Measurements from ENCODE around the gene GRPEL1. TPM values are rescaled to one million over a fixed set of nuclear protein-coding genes. Genes with fewer than 3 reads are reported as not detected.
A peak's percentile ranks its signal among the peaks of the same experiment; 100 is the strongest.

The GRPEL1 gene
- total and polyA plus RNA-seq, 11 donors: 38.6 to 70.8 (median 55.4) TPM

DNA sequence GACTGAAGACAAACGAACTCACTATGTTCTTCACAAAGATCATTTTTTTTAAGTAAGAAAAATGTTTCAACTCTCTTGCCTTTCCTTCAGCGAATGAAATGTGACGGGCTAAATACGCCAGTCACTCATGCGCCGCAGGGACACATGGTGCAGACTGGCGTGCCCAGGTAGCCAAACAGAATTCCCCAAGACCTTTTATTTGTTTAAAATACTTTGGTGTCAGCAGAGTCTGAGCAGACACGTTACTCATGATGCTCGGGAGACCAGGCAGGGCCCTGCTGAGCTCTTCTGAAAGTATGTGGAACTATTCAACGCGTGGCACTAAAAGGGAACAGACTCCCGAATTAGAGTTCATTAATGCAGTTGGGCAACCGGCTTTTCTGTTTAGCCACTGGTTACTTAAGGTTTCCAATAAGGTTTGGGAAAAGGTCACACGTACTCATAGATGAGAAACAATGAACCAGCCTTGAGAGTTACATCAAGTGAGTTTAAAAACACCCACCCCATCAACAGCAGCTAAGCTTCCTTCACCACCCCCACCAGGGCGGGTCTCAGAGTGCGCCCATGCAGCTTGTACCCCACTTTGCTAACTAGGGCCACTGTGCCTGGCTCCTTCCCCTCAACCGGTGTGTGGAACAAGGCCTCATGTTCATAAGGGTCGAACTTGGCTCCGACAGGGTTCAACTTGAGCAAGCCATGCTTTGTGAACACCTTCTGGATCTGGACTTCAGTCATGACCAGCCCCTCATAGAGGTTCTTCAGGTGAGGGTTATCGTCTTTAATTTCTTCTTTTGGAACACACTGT lies 7.3 kb downstream of the GRPEL1 start:
- WGBS, 4 donors: 92 to 95% (median 92%) methylated on average over 20 of the region's 20 CpGs
- intact Hi-C loops (cut with DNase I): no loop called here
- Histone ChIP-seq H3K27ac (no peak overlapping the region), H3K27me3 (no peaks in the 10 kb centered on the region), H3K36me3 (peaks cover 0 to 92% (median 80%) of the 10 kb centered on the region in 9 donors), H3K9me3 (no peaks in the 10 kb centered on the region), H3K4me1 (peaks cover 0 to 35% (median 1%) of the 10 kb centered on the region in 12 donors), H3K4me3 (no peak overlapping the region)
- peak in 2 of 4 donors; percentile 8 to 42 for ATAC-seq
- TF ChIP-seq, protein P1, sequence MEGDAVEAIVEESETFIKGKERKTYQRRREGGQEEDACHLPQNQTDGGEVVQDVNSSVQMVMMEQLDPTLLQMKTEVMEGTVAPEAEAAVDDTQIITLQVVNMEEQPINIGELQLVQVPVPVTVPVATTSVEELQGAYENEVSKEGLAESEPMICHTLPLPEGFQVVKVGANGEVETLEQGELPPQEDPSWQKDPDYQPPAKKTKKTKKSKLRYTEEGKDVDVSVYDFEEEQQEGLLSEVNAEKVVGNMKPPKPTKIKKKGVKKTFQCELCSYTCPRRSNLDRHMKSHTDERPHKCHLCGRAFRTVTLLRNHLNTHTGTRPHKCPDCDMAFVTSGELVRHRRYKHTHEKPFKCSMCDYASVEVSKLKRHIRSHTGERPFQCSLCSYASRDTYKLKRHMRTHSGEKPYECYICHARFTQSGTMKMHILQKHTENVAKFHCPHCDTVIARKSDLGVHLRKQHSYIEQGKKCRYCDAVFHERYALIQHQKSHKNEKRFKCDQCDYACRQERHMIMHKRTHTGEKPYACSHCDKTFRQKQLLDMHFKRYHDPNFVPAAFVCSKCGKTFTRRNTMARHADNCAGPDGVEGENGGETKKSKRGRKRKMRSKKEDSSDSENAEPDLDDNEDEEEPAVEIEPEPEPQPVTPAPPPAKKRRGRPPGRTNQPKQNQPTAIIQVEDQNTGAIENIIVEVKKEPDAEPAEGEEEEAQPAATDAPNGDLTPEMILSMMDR (IDR thresholded peaks at IDR 0.05): no peak
- peak in 1 of 5 donors; percentile 22 for DNase-seq

DNA sequence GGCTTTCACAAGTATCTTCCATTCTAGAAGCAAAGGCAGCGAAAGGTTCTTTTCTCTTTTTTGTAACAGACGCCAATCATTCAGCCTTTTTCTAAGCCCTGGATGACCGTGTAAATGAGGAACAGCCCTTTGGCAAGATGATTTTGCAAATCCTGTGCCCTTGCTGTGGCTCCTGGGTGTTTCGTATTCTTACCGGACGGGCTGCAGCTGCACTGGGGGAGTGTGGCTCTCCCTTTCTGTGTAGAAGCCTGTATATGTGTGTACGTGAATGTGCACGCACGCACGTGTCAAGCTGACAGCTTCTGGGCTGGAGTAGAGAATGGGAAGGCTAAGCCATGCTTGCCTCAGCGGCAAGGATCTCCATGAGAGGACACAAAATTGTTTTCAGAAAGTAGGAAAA lies 8.2 kb downstream of the GRPEL1 start:
- peaks cover 0 to 96% (median 84%) of the 10 kb centered on the region in 9 donors for H3K36me3 ChIP-seq
- peak in 1 of 5 donors; percentile 41 for DNase-seq
- H3K27ac ChIP-seq: peak overlapping the region in 1 of 12 donors; percentile 27
- TF ChIP-seq POLR2A (IDR thresholded peaks at IDR 0.05): no peak
- TF ChIP-seq, protein P1 (IDR thresholded peaks at IDR 0.05): no peak
- intact Hi-C loops (cut with DNase I): loop anchor here in 1 of 10 donors (10.0 kb wide), 1 partner anchor 145 kb away; no protein-coding TSS in a partner anchor
- peaks cover 0 to 34% (median 0%) of the 10 kb centered on the region in 12 donors for H3K4me1 ChIP-seq
- no peaks in the 10 kb centered on the region for H3K27me3 ChIP-seq
- peak in 2 of 4 donors; percentile 17 to 25 for ATAC-seq
- H3K9me3 ChIP-seq: no peaks in the 10 kb centered on the region
- WGBS, 4 donors: 85 to 87% (median 87%) methylated on average over 11 of the region's 11 CpGs
- no peak overlapping the region for H3K4me3 ChIP-seq

DNA sequence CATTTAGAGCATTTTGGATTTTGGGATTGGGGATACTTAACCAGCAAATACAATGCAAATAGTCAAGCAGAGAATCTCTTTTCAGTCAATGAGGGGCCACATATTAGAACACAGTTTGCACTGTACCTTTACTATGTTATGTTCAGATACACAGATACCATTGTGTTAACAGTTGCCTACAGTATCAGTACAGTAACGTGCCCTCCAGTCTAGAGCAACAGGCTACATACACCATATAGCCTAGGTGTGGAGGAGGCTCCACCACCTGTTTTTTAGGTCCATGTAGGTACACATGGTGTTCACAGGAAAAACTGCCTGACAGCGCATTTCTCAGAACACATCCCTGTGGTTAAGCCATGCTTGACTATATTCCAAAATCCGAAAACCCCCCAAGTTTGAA lies 9.1 kb downstream of the GRPEL1 start:
- H3K36me3 ChIP-seq: peaks cover 0 to 96% (median 83%) of the 10 kb centered on the region in 9 donors
- DNase-seq: peak in 1 of 5 donors; percentile 9
- ATAC-seq: no peak
- H3K4me1 ChIP-seq: peaks cover 0 to 34% (median 0%) of the 10 kb centered on the region in 12 donors
- H3K27me3 ChIP-seq: no peaks in the 10 kb centered on the region
- H3K4me3 ChIP-seq: no peak overlapping the region
- whole genome bisulfite sequencing, 4 donors: 86 to 93% (median 89%) methylated on average over 3 of the region's 3 CpGs
- no peak overlapping the region for H3K27ac ChIP-seq
- intact Hi-C loops (cut with DNase I): loop anchor here in 1 of 10 donors (10.0 kb wide), 1 partner anchor 144 kb away; no protein-coding TSS in a partner anchor
- TF ChIP-seq, protein P1 (IDR thresholded peaks at IDR 0.05): no peak
- TF ChIP-seq POLR2A (IDR thresholded peaks at IDR 0.05): no peak
- H3K9me3 ChIP-seq: no peaks in the 10 kb centered on the region

DNA sequence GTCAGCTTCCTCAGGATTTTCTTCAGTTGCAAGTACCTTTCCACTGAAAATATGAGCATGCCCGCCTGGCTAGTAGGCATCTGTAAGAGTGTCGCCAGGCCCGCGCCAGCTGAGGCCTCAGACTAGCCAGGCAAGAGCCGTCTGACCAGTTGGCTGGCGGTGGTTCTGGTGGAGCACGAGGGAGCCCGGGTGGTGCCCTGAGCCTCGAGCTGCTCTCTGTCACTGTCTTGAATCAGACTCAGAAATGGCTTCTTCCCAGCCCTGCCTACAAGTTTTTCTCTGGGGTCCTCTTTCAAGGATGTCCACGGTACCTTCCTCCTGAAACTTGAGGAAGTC lies 11.9 kb downstream of the GRPEL1 start:
- Histone ChIP-seq H3K9me3 (no peaks in the 10 kb centered on the region), H3K4me3 (no peak overlapping the region), H3K27ac (peak overlapping the region in 1 of 12 donors; percentile 39), H3K27me3 (no peaks in the 10 kb centered on the region), H3K36me3 (peaks cover 0 to 77% (median 57%) of the 10 kb centered on the region in 9 donors), H3K4me1 (peaks cover 0 to 58% (median 21%) of the 10 kb centered on the region in 12 donors)
- WGBS, 4 donors: 91 to 97% (median 94%) methylated on average over 5 to 10 of the region's 10 CpGs
- TF ChIP-seq, protein P1 (IDR thresholded peaks at IDR 0.05): no peak
- intact Hi-C loops (cut with DNase I): loop anchor here in 1 of 10 donors (10.0 kb wide), 1 partner anchor 141 kb away; no protein-coding TSS in a partner anchor
- peak in 1 of 5 donors; percentile 24 for DNase-seq
- no peak for ATAC-seq
